ENCODE data around the gene TMEM19. TPM values are rescaled to one million over a fixed set of nuclear protein-coding genes. Genes with fewer than 3 reads are reported as not detected.

Gene TMEM19
- total and polyA plus RNA-seq, 2 experiments from 2014 or later, result 6.5 to 14.1 TPM

- no peak overlapping the region for H3K27ac Mint-ChIP-seq
- H3F3A ChIP-seq (replicated peaks; ENCODE audit: low read depth), result no peaks in the 10 kb centered on the region
- no peak overlapping the region for H3K4me2 ChIP-seq
- peaks cover 3% of the 10 kb centered on the region for H3K27me3 Mint-ChIP-seq (ENCODE audit: insufficient read depth, low read depth, poor library complexity)
- no peaks in the 10 kb centered on the region for H3K9me2 ChIP-seq (ENCODE audit: insufficient read depth)
- H2AFZ ChIP-seq, result no peak overlapping the region
- H3K4me3 Mint-ChIP-seq, result no peak overlapping the region
- H3K36me3 ChIP-seq (ENCODE audit: insufficient read depth), result no peaks in the 10 kb centered on the region
- peaks cover 10% of the 10 kb centered on the region; the same call in 2 of the 3 replicates for H3K9me3 Mint-ChIP-seq
- TF ChIP-seq JUNB (IDR thresholded peaks at IDR 0.05; ENCODE audit: unreplicated experiment), result no peak
- TF ChIP-seq, protein P1, sequence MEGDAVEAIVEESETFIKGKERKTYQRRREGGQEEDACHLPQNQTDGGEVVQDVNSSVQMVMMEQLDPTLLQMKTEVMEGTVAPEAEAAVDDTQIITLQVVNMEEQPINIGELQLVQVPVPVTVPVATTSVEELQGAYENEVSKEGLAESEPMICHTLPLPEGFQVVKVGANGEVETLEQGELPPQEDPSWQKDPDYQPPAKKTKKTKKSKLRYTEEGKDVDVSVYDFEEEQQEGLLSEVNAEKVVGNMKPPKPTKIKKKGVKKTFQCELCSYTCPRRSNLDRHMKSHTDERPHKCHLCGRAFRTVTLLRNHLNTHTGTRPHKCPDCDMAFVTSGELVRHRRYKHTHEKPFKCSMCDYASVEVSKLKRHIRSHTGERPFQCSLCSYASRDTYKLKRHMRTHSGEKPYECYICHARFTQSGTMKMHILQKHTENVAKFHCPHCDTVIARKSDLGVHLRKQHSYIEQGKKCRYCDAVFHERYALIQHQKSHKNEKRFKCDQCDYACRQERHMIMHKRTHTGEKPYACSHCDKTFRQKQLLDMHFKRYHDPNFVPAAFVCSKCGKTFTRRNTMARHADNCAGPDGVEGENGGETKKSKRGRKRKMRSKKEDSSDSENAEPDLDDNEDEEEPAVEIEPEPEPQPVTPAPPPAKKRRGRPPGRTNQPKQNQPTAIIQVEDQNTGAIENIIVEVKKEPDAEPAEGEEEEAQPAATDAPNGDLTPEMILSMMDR (conservative IDR thresholded peaks at IDR 0.05; ENCODE audit: low read depth in 2 of 2), result no peak
- TF ChIP-seq STAT1 (IDR thresholded peaks at IDR 0.05; ENCODE audit: unreplicated experiment), result no peak
- no peak for TF ChIP-seq ZNF114 (CRISPR knock-in tag; IDR thresholded peaks at IDR 0.05)
- TF ChIP-seq, protein P2, sequence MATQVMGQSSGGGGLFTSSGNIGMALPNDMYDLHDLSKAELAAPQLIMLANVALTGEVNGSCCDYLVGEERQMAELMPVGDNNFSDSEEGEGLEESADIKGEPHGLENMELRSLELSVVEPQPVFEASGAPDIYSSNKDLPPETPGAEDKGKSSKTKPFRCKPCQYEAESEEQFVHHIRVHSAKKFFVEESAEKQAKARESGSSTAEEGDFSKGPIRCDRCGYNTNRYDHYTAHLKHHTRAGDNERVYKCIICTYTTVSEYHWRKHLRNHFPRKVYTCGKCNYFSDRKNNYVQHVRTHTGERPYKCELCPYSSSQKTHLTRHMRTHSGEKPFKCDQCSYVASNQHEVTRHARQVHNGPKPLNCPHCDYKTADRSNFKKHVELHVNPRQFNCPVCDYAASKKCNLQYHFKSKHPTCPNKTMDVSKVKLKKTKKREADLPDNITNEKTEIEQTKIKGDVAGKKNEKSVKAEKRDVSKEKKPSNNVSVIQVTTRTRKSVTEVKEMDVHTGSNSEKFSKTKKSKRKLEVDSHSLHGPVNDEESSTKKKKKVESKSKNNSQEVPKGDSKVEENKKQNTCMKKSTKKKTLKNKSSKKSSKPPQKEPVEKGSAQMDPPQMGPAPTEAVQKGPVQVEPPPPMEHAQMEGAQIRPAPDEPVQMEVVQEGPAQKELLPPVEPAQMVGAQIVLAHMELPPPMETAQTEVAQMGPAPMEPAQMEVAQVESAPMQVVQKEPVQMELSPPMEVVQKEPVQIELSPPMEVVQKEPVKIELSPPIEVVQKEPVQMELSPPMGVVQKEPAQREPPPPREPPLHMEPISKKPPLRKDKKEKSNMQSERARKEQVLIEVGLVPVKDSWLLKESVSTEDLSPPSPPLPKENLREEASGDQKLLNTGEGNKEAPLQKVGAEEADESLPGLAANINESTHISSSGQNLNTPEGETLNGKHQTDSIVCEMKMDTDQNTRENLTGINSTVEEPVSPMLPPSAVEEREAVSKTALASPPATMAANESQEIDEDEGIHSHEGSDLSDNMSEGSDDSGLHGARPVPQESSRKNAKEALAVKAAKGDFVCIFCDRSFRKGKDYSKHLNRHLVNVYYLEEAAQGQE (IDR thresholded peaks at IDR 0.05; ENCODE audit: unreplicated experiment), result no peak
- no peak for TF ChIP-seq ZNF331 (CRISPR knock-in tag; IDR thresholded peaks at IDR 0.05; ENCODE audit: low read depth)
- no peak for TF ChIP-seq ZNF462 (CRISPR knock-in tag; IDR thresholded peaks at IDR 0.05)
- TF ChIP-seq EZH2phosphoT487 (IDR thresholded peaks at IDR 0.05; ENCODE audit: unreplicated experiment), result no peak
- no peak for TF ChIP-seq POLR2AphosphoS5 (IDR thresholded peaks at IDR 0.05; ENCODE audit: low read depth)
- no peak for TF ChIP-seq CREB1 (CRISPR knock-in tag; IDR thresholded peaks at IDR 0.05; ENCODE audit: low read depth)
- no peak for TF ChIP-seq NANOG (IDR thresholded peaks at IDR 0.05; ENCODE audit: borderline replicate concordance)
- TF ChIP-seq, protein P3, sequence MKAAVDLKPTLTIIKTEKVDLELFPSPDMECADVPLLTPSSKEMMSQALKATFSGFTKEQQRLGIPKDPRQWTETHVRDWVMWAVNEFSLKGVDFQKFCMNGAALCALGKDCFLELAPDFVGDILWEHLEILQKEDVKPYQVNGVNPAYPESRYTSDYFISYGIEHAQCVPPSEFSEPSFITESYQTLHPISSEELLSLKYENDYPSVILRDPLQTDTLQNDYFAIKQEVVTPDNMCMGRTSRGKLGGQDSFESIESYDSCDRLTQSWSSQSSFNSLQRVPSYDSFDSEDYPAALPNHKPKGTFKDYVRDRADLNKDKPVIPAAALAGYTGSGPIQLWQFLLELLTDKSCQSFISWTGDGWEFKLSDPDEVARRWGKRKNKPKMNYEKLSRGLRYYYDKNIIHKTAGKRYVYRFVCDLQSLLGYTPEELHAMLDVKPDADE (IDR thresholded peaks at IDR 0.05), result no peak
- no peak for TF ChIP-seq EZH2 (IDR thresholded peaks at IDR 0.05; ENCODE audit: low read depth, unreplicated experiment)
- no peaks in the 10 kb centered on the region for H4K20me1 ChIP-seq (replicated peaks; ENCODE audit: insufficient read depth)
- no peaks in the 10 kb centered on the region for H3K4me1 ChIP-seq (ENCODE audit: insufficient read depth)
- no peak overlapping the region for H3K27ac ChIP-seq (ENCODE audit: low read depth)
- DNase-seq (ENCODE audit: low spot score) (no peak), ATAC-seq (no peak)
- H3K79me2 ChIP-seq (replicated peaks; ENCODE audit: insufficient read depth), result no peaks in the 10 kb centered on the region
- H3K4me3 ChIP-seq, result no peak overlapping the region
- H3K36me3 Mint-ChIP-seq (ENCODE audit: low read depth), result no peaks in the 10 kb centered on the region
- H3K4me1 Mint-ChIP-seq, result no peaks in the 10 kb centered on the region
- H3K27me3 ChIP-seq (ENCODE audit: insufficient read depth), result no peaks in the 10 kb centered on the region
Observed at GRCh38 chr12:71718611-71719010, 32.7 kb downstream of the TMEM19 start.
